H9 (cell line): ENCODE data around the gene MRTO4. TPM values are rescaled to one million over a fixed set of nuclear protein-coding genes. Genes with fewer than 3 reads are reported as not detected.

Experiments used
- DNase-seq: peaks from one replicate; pipeline ENCODE4 v3.0.0-alpha.2; 2017
- H2AFZ ChIP-seq: one replicate; pipeline ENCODE4 v1.6.1; 2013; ENCODE audit warnings: mild to moderate bottlenecking, low read length, control low read depth, moderate library complexity
- H2AK5ac ChIP-seq: 2 replicates; pipeline ENCODE4 v1.6.1; 2013; ENCODE audit warnings: low read length, control low read depth, mixed read lengths; ENCODE audit not compliant: insufficient read length
- H2BK120ac ChIP-seq: one replicate; pipeline ENCODE4 v1.6.1; 2013; ENCODE audit warnings: low read depth, mild to moderate bottlenecking, low read length, control low read depth, inconsistent platforms; ENCODE audit not compliant: poor library complexity, severe bottlenecking
- H2BK12ac ChIP-seq: 2 replicates; pipeline ENCODE4 v1.6.1; 2013; ENCODE audit warnings: low read length, control low read depth, mixed read lengths, low read depth; ENCODE audit not compliant: insufficient read length
- H2BK15ac ChIP-seq: 2 replicates; pipeline ENCODE4 v1.6.1; 2013; ENCODE audit warnings: low read depth, low read length, control low read depth
- H2BK20ac ChIP-seq: one replicate; pipeline ENCODE4 v1.6.1; 2013; ENCODE audit warnings: low read depth, mild to moderate bottlenecking, low read length, control low read depth, inconsistent platforms; ENCODE audit not compliant: poor library complexity, severe bottlenecking
- H2BK5ac ChIP-seq: 2 replicates; pipeline ENCODE4 v1.6.1; 2013; ENCODE audit warnings: low read length, control low read depth, mixed read lengths; ENCODE audit not compliant: insufficient read length
- H3K14ac ChIP-seq: 2 replicates; pipeline ENCODE4 v1.6.1; 2013; ENCODE audit warnings: low read length, control low read depth; ENCODE audit not compliant: insufficient read depth
- H3K18ac ChIP-seq: 2 replicates; pipeline ENCODE4 v1.6.1; 2013; ENCODE audit warnings: low read depth, mild to moderate bottlenecking, mixed read lengths, low read length, control low read depth; ENCODE audit not compliant: insufficient read length
- H3K23ac ChIP-seq: 2 replicates; pipeline ENCODE4 v1.6.1; 2013; ENCODE audit warnings: low read length, control low read depth, mixed read lengths, low read depth; ENCODE audit not compliant: insufficient read length
- H3K23me2 ChIP-seq: 2 replicates; pipeline ENCODE4 v1.6.1; 2013; ENCODE audit warnings: low read depth, mild to moderate bottlenecking, mixed read lengths, low read length, control low read depth; ENCODE audit not compliant: insufficient read length, poor library complexity, severe bottlenecking
- H3K27ac ChIP-seq: 2 replicates; pipeline ENCODE4 v1.5.1; 2013; ENCODE audit warnings: low read length, control low read depth, mixed read lengths, low read depth; ENCODE audit not compliant: insufficient read length
- H3K27me3 ChIP-seq: 2 replicates; pipeline ENCODE4 v1.6.1; 2013; ENCODE audit warnings: low read length, control low read depth, inconsistent platforms; ENCODE audit not compliant: insufficient read depth
- H3K4ac ChIP-seq: 2 replicates; pipeline ENCODE4 v1.6.1; 2013; ENCODE audit warnings: low read depth, mild to moderate bottlenecking, control low read depth, inconsistent platforms, low read length, moderate library complexity
- H3K4me1 ChIP-seq: 2 replicates; pipeline ENCODE4 v1.6.1; 2013; ENCODE audit warnings: low read length, control low read depth, inconsistent platforms; ENCODE audit not compliant: insufficient read depth
- H3K4me2 ChIP-seq: 2 replicates; pipeline ENCODE4 v1.6.1; 2013; ENCODE audit warnings: low read length, control low read depth, mixed read lengths; ENCODE audit not compliant: insufficient read length, insufficient read depth
- H3K56ac ChIP-seq: 2 replicates; pipeline ENCODE4 v1.6.1; 2013; ENCODE audit warnings: low read depth, mild to moderate bottlenecking, mixed read lengths, low read length, control low read depth; ENCODE audit not compliant: insufficient read length
- H3K79me1 ChIP-seq: 2 replicates; pipeline ENCODE4 v1.6.1; 2013; ENCODE audit warnings: low read depth, mild to moderate bottlenecking, moderate library complexity, low read length, control low read depth, inconsistent platforms; ENCODE audit not compliant: insufficient read depth, poor library complexity, severe bottlenecking
- H3K79me2 ChIP-seq: 2 replicates; pipeline ENCODE4 v1.6.1; 2013; ENCODE audit warnings: low read length, control low read depth, inconsistent platforms; ENCODE audit not compliant: insufficient read depth
- H3K9ac ChIP-seq: 2 replicates; pipeline ENCODE4 v1.6.1; 2013; ENCODE audit warnings: low read length, control low read depth, mixed read lengths; ENCODE audit not compliant: insufficient read length; ENCODE audit errors: extremely low read depth
- H3K9me3 ChIP-seq: one replicate; pipeline ENCODE4 v1.6.1; 2013; ENCODE audit warnings: low read depth, low read length, inconsistent platforms; ENCODE audit not compliant: control insufficient read depth
- H3T11ph ChIP-seq: one replicate; pipeline ENCODE4 v1.6.1; 2013; ENCODE audit warnings: mild to moderate bottlenecking, low read length, control low read depth, inconsistent platforms
- H4K20me1 ChIP-seq: one replicate; pipeline ENCODE4 v1.6.1; 2013; ENCODE audit not compliant: control insufficient read depth, insufficient read length, insufficient read depth
- H4K5ac ChIP-seq: 2 replicates; pipeline ENCODE4 v1.6.1; 2013; ENCODE audit warnings: low read depth, mild to moderate bottlenecking, mixed read lengths, low read length, control low read depth; ENCODE audit not compliant: insufficient read length
- H4K8ac ChIP-seq: replicated peaks from 2 replicates; pipeline ENCODE4 v1.6.1; 2013; ENCODE audit warnings: low read length, control low read depth, mixed read lengths, low read depth; ENCODE audit not compliant: insufficient read length
- H4K91ac ChIP-seq: 2 replicates; pipeline ENCODE4 v1.6.1; 2013; ENCODE audit warnings: low read depth, mild to moderate bottlenecking, moderate library complexity, mixed read lengths, low read length, control low read depth; ENCODE audit not compliant: insufficient read length
- H3K27ac Mint-ChIP-seq, 3 experiments: 2 replicates in 2 of 3; 3 replicates in 1 of 3; pipeline ENCODE4 v1.8.0; 2020 to 2021; ENCODE audit warnings: mixed read lengths in 3 of 3, mild to moderate bottlenecking in 1 of 3, moderate library complexity in 1 of 3
- H3K27me3 Mint-ChIP-seq: 2 replicates; pipeline ENCODE4 v1.8.0; 2021; ENCODE audit warnings: low read depth, mild to moderate bottlenecking, moderate library complexity, mixed read lengths
- H3K36me3 Mint-ChIP-seq, 3 experiments: 2 replicates in 2 of 3; 3 replicates in 1 of 3; pipeline ENCODE4 v1.8.0; 2020 to 2021; ENCODE audit warnings: low read depth in 3 of 3, mixed read lengths in 3 of 3; ENCODE audit not compliant: insufficient read depth in 1 of 3
- H3K4me1 Mint-ChIP-seq, 2 experiments: 2 replicates each; pipeline ENCODE4 v1.8.0; 2020; ENCODE audit warnings: mixed read lengths in 2 of 2
- H3K4me3 Mint-ChIP-seq, 2 experiments: 2 replicates in 1 of 2; 3 replicates in 1 of 2; pipeline ENCODE4 v1.8.0; 2020 to 2021; ENCODE audit warnings: mild to moderate bottlenecking in 2 of 2, mixed read lengths in 2 of 2, moderate library complexity in 1 of 2
- H3K9me3 Mint-ChIP-seq, 2 experiments: 2 replicates in 1 of 2; 3 replicates in 1 of 2; pipeline ENCODE4 v1.8.0; 2020; ENCODE audit warnings: mild to moderate bottlenecking in 2 of 2, mixed read lengths in 2 of 2, moderate library complexity in 1 of 2
- WGBS: extraction: QIAGEN DNeasy Blood & Tissue Kit; methylation state at CpG from one replicate; pipeline ENCODE4 v1.1.7; 2013; ENCODE audit warnings: missing lambda C conversion rate, low lambda C conversion rate, mixed read lengths; ENCODE audit not compliant: insufficient read length; ENCODE audit errors: extremely low coverage; 5-methylcytosine and 5-hydroxymethylcytosine counted together
- total RNA-seq: library from RNA; stranded (reverse); gene quantifications from 2 replicates; pipeline ENCODE4 v1.2.1, GENCODE V29; 2021
- TF ChIP-seq, protein P1 (sequence below): fragments of 200-600 bp; sonication (generic); conservative IDR thresholded peaks from 3 replicates; pipeline ENCODE4 v1.8.0; 2021; ENCODE audit warnings: antibody characterized with exemption, mild to moderate bottlenecking

Gene MRTO4
- total RNA-seq, 1 experiment from 2014 or later, result 78.3 TPM

DNA sequence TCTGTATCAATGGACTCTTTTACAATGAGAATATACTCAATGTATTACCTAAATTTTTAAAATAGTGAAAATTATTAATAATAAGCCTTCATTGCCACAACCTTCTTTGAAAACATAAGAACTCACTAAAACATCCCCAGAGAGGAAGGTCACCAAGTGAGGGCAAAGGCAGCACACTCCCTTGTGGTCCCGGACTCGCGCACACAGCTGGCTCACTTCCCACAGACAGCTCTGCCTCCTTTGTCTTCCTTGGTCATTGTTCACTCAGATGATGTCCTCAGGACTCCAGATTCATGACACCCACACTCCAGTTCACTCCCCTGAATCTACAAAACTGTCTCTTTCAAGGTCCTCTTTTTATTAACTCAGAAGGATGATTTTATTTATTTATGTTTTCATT is 22.4 kb upstream of the MRTO4 start:
- H2BK15ac ChIP-seq, result no peak overlapping the region
- TF ChIP-seq, protein P1, sequence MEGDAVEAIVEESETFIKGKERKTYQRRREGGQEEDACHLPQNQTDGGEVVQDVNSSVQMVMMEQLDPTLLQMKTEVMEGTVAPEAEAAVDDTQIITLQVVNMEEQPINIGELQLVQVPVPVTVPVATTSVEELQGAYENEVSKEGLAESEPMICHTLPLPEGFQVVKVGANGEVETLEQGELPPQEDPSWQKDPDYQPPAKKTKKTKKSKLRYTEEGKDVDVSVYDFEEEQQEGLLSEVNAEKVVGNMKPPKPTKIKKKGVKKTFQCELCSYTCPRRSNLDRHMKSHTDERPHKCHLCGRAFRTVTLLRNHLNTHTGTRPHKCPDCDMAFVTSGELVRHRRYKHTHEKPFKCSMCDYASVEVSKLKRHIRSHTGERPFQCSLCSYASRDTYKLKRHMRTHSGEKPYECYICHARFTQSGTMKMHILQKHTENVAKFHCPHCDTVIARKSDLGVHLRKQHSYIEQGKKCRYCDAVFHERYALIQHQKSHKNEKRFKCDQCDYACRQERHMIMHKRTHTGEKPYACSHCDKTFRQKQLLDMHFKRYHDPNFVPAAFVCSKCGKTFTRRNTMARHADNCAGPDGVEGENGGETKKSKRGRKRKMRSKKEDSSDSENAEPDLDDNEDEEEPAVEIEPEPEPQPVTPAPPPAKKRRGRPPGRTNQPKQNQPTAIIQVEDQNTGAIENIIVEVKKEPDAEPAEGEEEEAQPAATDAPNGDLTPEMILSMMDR, result no peak
- no peak overlapping the region for H4K8ac ChIP-seq
- H3K27ac ChIP-seq, result no peak overlapping the region
- no peak overlapping the region for H2AFZ ChIP-seq
- no peak overlapping the region for H3K23ac ChIP-seq
- H3K23me2 ChIP-seq, result no peaks in the 10 kb centered on the region
- peaks cover 45 to 93% (median 80%) of the 10 kb centered on the region in 3 experiments for H3K36me3 Mint-ChIP-seq
- no peak overlapping the region for H4K91ac ChIP-seq
- H3K27me3 ChIP-seq, result no peaks in the 10 kb centered on the region
- no peak overlapping the region for H3K56ac ChIP-seq
- H3K9me3 Mint-ChIP-seq, result no peaks in the 10 kb centered on the region
- no peaks in the 10 kb centered on the region for H4K20me1 ChIP-seq
- no peak overlapping the region for H3K4me2 ChIP-seq
- no peak overlapping the region for H3K14ac ChIP-seq
- no CpG with 5 or more reads among the region's 3 CpGs for WGBS
- H2AK5ac ChIP-seq, result no peak overlapping the region
- no peaks in the 10 kb centered on the region for H3K79me1 ChIP-seq
- no peaks in the 10 kb centered on the region for H3K9me3 ChIP-seq
- H3K27me3 Mint-ChIP-seq, result no peaks in the 10 kb centered on the region
- no peak overlapping the region for H2BK20ac ChIP-seq
- H2BK5ac ChIP-seq, result no peak overlapping the region
- no peak for DNase-seq
- H2BK120ac ChIP-seq, result no peak overlapping the region
- H3K4me1 Mint-ChIP-seq, result no peaks in the 10 kb centered on the region
- no peak overlapping the region for H3K27ac Mint-ChIP-seq
- no peak overlapping the region for H4K5ac ChIP-seq
- H3K4ac ChIP-seq, result no peak overlapping the region
- no peak overlapping the region for H3K9ac ChIP-seq
- no peak overlapping the region for H3K4me3 Mint-ChIP-seq
- no peak overlapping the region for H3K18ac ChIP-seq
- H3T11ph ChIP-seq, result no peak overlapping the region
- H3K79me2 ChIP-seq, result no peaks in the 10 kb centered on the region
- H2BK12ac ChIP-seq, result no peak overlapping the region
- H3K4me1 ChIP-seq, result no peaks in the 10 kb centered on the region
